ENCODE results near the gene TRAPPC1. TPM values are rescaled to one million over a fixed set of nuclear protein-coding genes. Genes with fewer than 3 reads are reported as not detected.

Gene TRAPPC1
- total RNA-seq, 1 donor from 2014 or later: 184 TPM

GRCh38 chr17:7910281-7910680 lies 21.5 kb downstream of the TRAPPC1 start:
- H4K20me1 ChIP-seq (ENCODE audit: insufficient read depth, low read length): peaks cover 12% of the 10 kb centered on the region
- Mint-ChIP-seq H3K36me3 (ENCODE audit: low read depth, unreplicated experiment) (peaks cover 18% of the 10 kb centered on the region), H3K27me3 (ENCODE audit: low read depth, unreplicated experiment) (no peaks in the 10 kb centered on the region), H3K9me3 (ENCODE audit: unreplicated experiment) (no peaks in the 10 kb centered on the region), H3K4me3 (ENCODE audit: unreplicated experiment) (no peak overlapping the region), H3K27ac (ENCODE audit: unreplicated experiment) (no peak overlapping the region), H3K4me1 (ENCODE audit: low read depth, unreplicated experiment) (no peaks in the 10 kb centered on the region)
- no peaks in the 10 kb centered on the region for H3K9me3 ChIP-seq (ENCODE audit: insufficient read depth, low read depth, low read length)
- H3K27ac ChIP-seq (ENCODE audit: low read depth, low read length): no peak overlapping the region
- FAIRE-seq (no peak), DNase-seq (ENCODE audit: low read depth) (no peak)
- peak overlapping the region; percentile 14 for H3K9ac ChIP-seq (ENCODE audit: low read length)
- H3K4me1 ChIP-seq (ENCODE audit: insufficient read depth, low read length): peaks cover 7% of the 10 kb centered on the region
- peaks cover 39% of the 10 kb centered on the region for H3K36me3 ChIP-seq (ENCODE audit: insufficient read depth, low read length)
- no peak overlapping the region for H3K4me3 ChIP-seq (ENCODE audit: insufficient read depth, low read depth, low read length)
- H3K27me3 ChIP-seq (ENCODE audit: insufficient read depth, low read length): no peaks in the 10 kb centered on the region
- TF ChIP-seq CTCF (IDR thresholded peaks at IDR 0.05; ENCODE audit: insufficient read depth, low read depth, low read length): no peak
- no peak for TF ChIP-seq EZH2 (IDR thresholded peaks at IDR 0.05; ENCODE audit: insufficient read depth, low read length)
- H3K4me2 ChIP-seq (ENCODE audit: low read length): no peak overlapping the region
- no peaks in the 10 kb centered on the region for H3K79me2 ChIP-seq (ENCODE audit: insufficient read depth, low read length)
- no peak overlapping the region for H2AFZ ChIP-seq (ENCODE audit: low read depth, low read length)

- no peaks in the 10 kb centered on the region for H3K4me1 ChIP-seq (ENCODE audit: insufficient read depth, low read length)
- H3K27ac ChIP-seq (ENCODE audit: low read depth, low read length): no peak overlapping the region
- no peak overlapping the region for H3K4me3 ChIP-seq (ENCODE audit: insufficient read depth, low read depth, low read length)
- Mint-ChIP-seq H3K4me3 (ENCODE audit: unreplicated experiment) (no peak overlapping the region), H3K4me1 (ENCODE audit: low read depth, unreplicated experiment) (no peaks in the 10 kb centered on the region), H3K27ac (ENCODE audit: unreplicated experiment) (no peak overlapping the region), H3K9me3 (ENCODE audit: unreplicated experiment) (no peaks in the 10 kb centered on the region), H3K36me3 (ENCODE audit: low read depth, unreplicated experiment) (peaks cover 26% of the 10 kb centered on the region), H3K27me3 (ENCODE audit: low read depth, unreplicated experiment) (no peaks in the 10 kb centered on the region)
- no peak overlapping the region for H3K4me2 ChIP-seq (ENCODE audit: low read length)
- DNase-seq (ENCODE audit: low read depth) (no peak), FAIRE-seq (no peak)
- no peak overlapping the region for H3K9ac ChIP-seq (ENCODE audit: low read length)
- no peaks in the 10 kb centered on the region for H3K9me3 ChIP-seq (ENCODE audit: insufficient read depth, low read depth, low read length)
- peaks cover 51% of the 10 kb centered on the region for H3K36me3 ChIP-seq (ENCODE audit: insufficient read depth, low read length)
- TF ChIP-seq CTCF (IDR thresholded peaks at IDR 0.05; ENCODE audit: insufficient read depth, low read depth, low read length) (no peak), EZH2 (IDR thresholded peaks at IDR 0.05; ENCODE audit: insufficient read depth, low read length) (no peak)
- H3K79me2 ChIP-seq (ENCODE audit: insufficient read depth, low read length): no peaks in the 10 kb centered on the region
- H3K27me3 ChIP-seq (ENCODE audit: insufficient read depth, low read length): no peaks in the 10 kb centered on the region
- H4K20me1 ChIP-seq (ENCODE audit: insufficient read depth, low read length): peaks cover 7% of the 10 kb centered on the region
- H2AFZ ChIP-seq (ENCODE audit: low read depth, low read length): no peak overlapping the region
These were observed 22.7 kb downstream of the TRAPPC1 start for GRCh38 chr17:7909089-7909488.

- DNase-seq (ENCODE audit: low read depth) (no peak), FAIRE-seq (no peak)
- no peaks in the 10 kb centered on the region for H3K27me3 Mint-ChIP-seq (ENCODE audit: low read depth, unreplicated experiment)
- Histone ChIP-seq H3K4me3 (ENCODE audit: insufficient read depth, low read depth, low read length) (no peak overlapping the region), H2AFZ (ENCODE audit: low read depth, low read length) (no peak overlapping the region), H3K27ac (ENCODE audit: low read depth, low read length) (no peak overlapping the region), H3K36me3 (ENCODE audit: insufficient read depth, low read length) (peaks cover 81% of the 10 kb centered on the region), H3K79me2 (ENCODE audit: insufficient read depth, low read length) (no peaks in the 10 kb centered on the region), H3K4me2 (ENCODE audit: low read length) (no peak overlapping the region), H3K9me3 (ENCODE audit: insufficient read depth, low read depth, low read length) (no peaks in the 10 kb centered on the region), H3K27me3 (ENCODE audit: insufficient read depth, low read length) (no peaks in the 10 kb centered on the region), H3K4me1 (ENCODE audit: insufficient read depth, low read length) (no peaks in the 10 kb centered on the region), H4K20me1 (ENCODE audit: insufficient read depth, low read length) (peaks cover 13% of the 10 kb centered on the region), H3K9ac (ENCODE audit: low read length) (peak overlapping the region; percentile 23)
- no peaks in the 10 kb centered on the region for H3K4me1 Mint-ChIP-seq (ENCODE audit: low read depth, unreplicated experiment)
- H3K4me3 Mint-ChIP-seq (ENCODE audit: unreplicated experiment): no peak overlapping the region
- peaks cover 2% of the 10 kb centered on the region for H3K9me3 Mint-ChIP-seq (ENCODE audit: unreplicated experiment)
- H3K36me3 Mint-ChIP-seq (ENCODE audit: low read depth, unreplicated experiment): peaks cover 63% of the 10 kb centered on the region
- TF ChIP-seq EZH2 (IDR thresholded peaks at IDR 0.05; ENCODE audit: insufficient read depth, low read length) (no peak), CTCF (IDR thresholded peaks at IDR 0.05; ENCODE audit: insufficient read depth, low read depth, low read length) (no peak)
- H3K27ac Mint-ChIP-seq (ENCODE audit: unreplicated experiment): no peak overlapping the region
These were observed 28.3 kb downstream of the TRAPPC1 start for GRCh38 chr17:7903154-7904103.

All from astrocyte (in vitro differentiated cells and primary cell).